ENCODE measurements around the gene WDR44. TPM values are rescaled to one million over a fixed set of nuclear protein-coding genes. Genes with fewer than 3 reads are reported as not detected.

The WDR44 gene
- total and polyA plus RNA-seq, 4 experiments from 2014 or later: 7.6 to 24.1 (median 15.5) TPM

DNA sequence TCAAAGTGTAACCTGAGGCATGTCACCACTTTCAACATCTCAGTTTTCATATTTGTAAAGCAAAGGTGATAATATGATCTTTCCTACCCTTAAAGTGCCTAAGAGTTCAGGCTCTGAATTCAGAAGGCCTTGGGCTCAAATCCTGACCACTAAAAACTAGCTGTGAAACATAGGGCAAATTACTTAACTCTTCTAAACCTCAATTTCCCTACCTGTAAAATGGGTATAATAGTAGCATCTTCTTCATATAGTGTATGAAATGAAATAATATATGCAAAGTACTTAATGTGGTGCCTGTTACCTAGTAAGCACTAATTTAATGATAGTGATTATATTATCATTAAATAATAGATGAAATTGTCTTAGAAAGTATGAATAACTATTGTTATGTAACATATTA lies 7.0 kb upstream of the WDR44 start:
- Mint-ChIP-seq H3K36me3 (no peaks in the 10 kb centered on the region), H3K27me3 (no peaks in the 10 kb centered on the region), H3K9me3 (peaks cover 0 to 2% (median 0%) of the 10 kb centered on the region in 8 donors), H3K4me3 (no peak overlapping the region), H3K4me1 (no peaks in the 10 kb centered on the region), H3K27ac (no peak overlapping the region)
- intact Hi-C loops (cut with micrococcal nuclease): no loop called here
- H3K9me3 ChIP-seq (ENCODE audit: control insufficient read depth in 1 of 2, low read length in 2 of 2): no peaks in the 10 kb centered on the region
- ChIA-PET POLR2A (ENCODE audit: partially characterized antibody) (no interaction called here), CTCF (ENCODE audit: partially characterized antibody) (no interaction called here)
- DNase-seq: no peak
- H3K27ac ChIP-seq (ENCODE audit: low read depth, low read length): no peak overlapping the region
- H3K36me3 ChIP-seq (ENCODE audit: insufficient read depth, low read length): no peaks in the 10 kb centered on the region
- no peaks in the 10 kb centered on the region for H3K27me3 ChIP-seq (ENCODE audit: insufficient read depth, low read length)
- no peaks in the 10 kb centered on the region for H3K4me1 ChIP-seq (ENCODE audit: insufficient read depth, low read length)
- H3K4me3 ChIP-seq (ENCODE audit: low read length in 2 of 2): no peak overlapping the region

DNA sequence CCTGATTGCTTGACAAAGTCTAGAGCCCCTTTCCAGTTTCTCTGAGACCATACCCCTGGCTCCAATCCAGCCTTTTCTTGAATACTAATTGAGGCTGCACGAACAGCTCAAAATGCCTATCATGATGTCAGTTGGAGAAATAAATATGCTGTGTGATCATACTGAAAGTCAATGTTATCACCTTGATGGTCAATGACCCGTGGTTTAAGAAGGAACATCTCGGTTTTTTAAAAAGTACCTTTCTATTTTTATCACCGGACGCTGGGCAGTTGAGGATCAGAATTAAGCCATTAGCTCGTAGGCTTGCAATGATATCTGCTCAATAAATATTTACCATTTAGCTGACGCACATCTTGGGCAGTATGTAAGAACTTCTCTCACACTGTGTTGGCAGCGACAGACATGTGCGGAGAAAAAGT lies 852 bp upstream of the WDR44 start:
- intact Hi-C loops (cut with micrococcal nuclease): loop anchor here (5.0 to 10.0 kb wide), 3 partner anchors 180 to 1122 kb away; partner anchors contain the start of gene SLC25A5

DNA sequence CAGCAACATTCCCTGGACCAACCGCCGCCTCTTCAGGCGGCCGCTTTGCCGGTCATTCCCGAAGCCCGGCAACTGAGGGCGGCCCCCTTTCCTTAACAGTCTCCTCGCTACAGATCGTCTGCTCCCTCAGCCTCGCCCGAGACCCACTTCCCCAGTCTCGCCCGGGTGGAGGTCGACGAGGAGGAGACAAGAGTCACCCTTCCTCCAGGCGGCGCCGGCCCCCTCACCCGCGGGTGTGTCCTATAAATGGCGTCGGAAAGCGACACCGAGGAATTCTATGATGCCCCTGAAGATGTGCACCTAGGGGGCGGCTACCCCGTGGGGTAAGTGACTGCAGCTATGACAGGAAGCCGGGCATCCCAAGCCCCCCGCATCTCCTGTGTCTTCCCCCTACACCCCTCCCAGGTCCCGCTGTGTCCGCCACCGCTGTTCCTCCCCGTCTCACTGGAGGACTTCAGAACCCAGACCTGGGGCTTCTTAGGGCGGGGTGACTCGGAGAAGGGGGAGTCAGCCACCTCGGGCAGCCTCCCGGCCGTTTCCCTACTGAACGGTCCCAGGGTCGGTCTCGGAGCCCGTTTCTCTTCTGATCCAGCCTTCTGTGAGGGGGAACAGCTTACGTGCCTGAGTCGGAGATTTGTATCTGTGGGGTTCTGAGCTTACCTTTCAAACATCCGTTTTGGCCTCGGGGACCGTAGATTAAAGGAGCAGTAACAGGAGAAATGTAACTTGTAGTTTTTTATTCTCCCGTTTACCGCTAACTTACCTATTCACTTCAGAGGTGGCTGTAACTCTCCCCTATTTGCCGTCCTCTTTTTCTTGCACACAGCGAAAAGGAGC lies 570 bp downstream of the WDR44 start:
- Mint-ChIP-seq H3K4me3 (peak overlapping the region; percentile 97 to 100 (median 99)), H3K27ac (peak overlapping the region; percentile 97 to 100 (median 98)), H3K27me3 (no peaks in the 10 kb centered on the region), H3K36me3 (peaks cover 0 to 13% of the 10 kb centered on the region in 2 donors), H3K9me3 (no peaks in the 10 kb centered on the region), H3K4me1 (peaks cover 16 to 55% (median 30%) of the 10 kb centered on the region in 4 donors)
- peak; percentile 39 to 67 (median 49) for DNase-seq
- intact Hi-C loops (cut with micrococcal nuclease): loop anchor here (1.0 to 10.0 kb wide), 4 partner anchors 150 to 1121 kb away; partner anchors contain the start of gene SLC25A5
- Histone ChIP-seq H3K4me3 (ENCODE audit: low read length in 2 of 2) (peak overlapping the region; percentile 76 to 85), H3K27me3 (ENCODE audit: insufficient read depth, low read length) (no peaks in the 10 kb centered on the region), H3K4me1 (ENCODE audit: insufficient read depth, low read length) (peaks cover 47% of the 10 kb centered on the region), H3K9me3 (ENCODE audit: control insufficient read depth in 1 of 2, low read length in 2 of 2) (no peaks in the 10 kb centered on the region), H3K36me3 (ENCODE audit: insufficient read depth, low read length) (no peaks in the 10 kb centered on the region), H3K27ac (ENCODE audit: low read depth, low read length) (peak overlapping the region; percentile 84)
- POLR2A ChIA-PET (ENCODE audit: partially characterized antibody): interaction anchor here (0.8 to 2.2 kb wide), 8 partner anchors 12 to 182 kb away, joined by 3 to 9 read pairs (median 4); partner anchors contain the start of gene DOCK11
- CTCF ChIA-PET (ENCODE audit: partially characterized antibody): interaction anchor here (1.1 kb wide), 1 partner anchor 11 kb away, joined by 3 read pairs; no protein-coding TSS in a partner anchor

More for the DNA sequence above, 852 bp upstream of the WDR44 start:
- peak overlapping the region; percentile 84 for H3K27ac ChIP-seq (ENCODE audit: low read depth, low read length)
- peaks cover 0 to 2% (median 0%) of the 10 kb centered on the region in 8 donors for H3K9me3 Mint-ChIP-seq
- peaks cover 15 to 45% (median 22%) of the 10 kb centered on the region in 4 donors for H3K4me1 Mint-ChIP-seq
- H3K9me3 ChIP-seq (ENCODE audit: control insufficient read depth in 1 of 2, low read length in 2 of 2): no peaks in the 10 kb centered on the region
- CTCF ChIA-PET (ENCODE audit: partially characterized antibody): interaction anchor here (1.1 kb wide), 1 partner anchor 10 kb away, joined by 3 read pairs; no protein-coding TSS in a partner anchor
- no peaks in the 10 kb centered on the region for H3K27me3 ChIP-seq (ENCODE audit: insufficient read depth, low read length)
- H3K36me3 ChIP-seq (ENCODE audit: insufficient read depth, low read length): no peaks in the 10 kb centered on the region
- H3K27me3 Mint-ChIP-seq: no peaks in the 10 kb centered on the region
- H3K36me3 Mint-ChIP-seq: peaks cover 0 to 13% of the 10 kb centered on the region in 2 donors
- H3K4me3 ChIP-seq (ENCODE audit: low read length in 2 of 2): peak overlapping the region; percentile 17 to 85
- H3K4me3 Mint-ChIP-seq: peak overlapping the region; percentile 97 to 100 (median 99)
- peaks cover 33% of the 10 kb centered on the region for H3K4me1 ChIP-seq (ENCODE audit: insufficient read depth, low read length)
- no peak for DNase-seq
- POLR2A ChIA-PET (ENCODE audit: partially characterized antibody): interaction anchor here (1.3 kb wide), 1 partner anchor 152 kb away, joined by 4 read pairs; no protein-coding TSS in a partner anchor
- H3K27ac Mint-ChIP-seq: peak overlapping the region; percentile 95 to 98 (median 97)

- POLR2A ChIA-PET (ENCODE audit: partially characterized antibody): interaction anchor here (1.0 to 2.2 kb wide), 4 partner anchors 12 to 182 kb away, joined by 3 to 9 read pairs (median 5); partner anchors contain the start of gene DOCK11
- CTCF ChIA-PET (ENCODE audit: partially characterized antibody): no interaction called here
- H3K4me1 Mint-ChIP-seq: peaks cover 16 to 55% (median 31%) of the 10 kb centered on the region in 4 donors
These were observed 1.2 kb downstream of the WDR44 start for GRCh38 chrX:118347131-118347530.

GRCh38 chrX:118347736-118348135 lies 1.8 kb downstream of the WDR44 start:
- H3K27ac Mint-ChIP-seq: peak overlapping the region; percentile 49 to 100 (median 97)
- H3K4me1 Mint-ChIP-seq: peaks cover 19 to 59% (median 34%) of the 10 kb centered on the region in 4 donors
- Histone ChIP-seq H3K4me3 (ENCODE audit: low read length in 2 of 2) (peak overlapping the region; percentile 76 to 85), H3K36me3 (ENCODE audit: insufficient read depth, low read length) (no peaks in the 10 kb centered on the region), H3K27me3 (ENCODE audit: insufficient read depth, low read length) (no peaks in the 10 kb centered on the region), H3K27ac (ENCODE audit: low read depth, low read length) (peak overlapping the region; percentile 84), H3K9me3 (ENCODE audit: control insufficient read depth in 1 of 2, low read length in 2 of 2) (no peaks in the 10 kb centered on the region), H3K4me1 (ENCODE audit: insufficient read depth, low read length) (peaks cover 56% of the 10 kb centered on the region)
- CTCF ChIA-PET (ENCODE audit: partially characterized antibody): no interaction called here
- no peak for DNase-seq
- H3K9me3 Mint-ChIP-seq: no peaks in the 10 kb centered on the region
- intact Hi-C loops (cut with micrococcal nuclease): loop anchor here (5.0 to 10.0 kb wide), 3 partner anchors 177 to 1120 kb away; partner anchors contain the start of gene SLC25A5
- H3K4me3 Mint-ChIP-seq: peak overlapping the region; percentile 97 to 100 (median 99)
- POLR2A ChIA-PET (ENCODE audit: partially characterized antibody): interaction anchor here (1.0 to 2.2 kb wide), 3 partner anchors 9 to 181 kb away, joined by 3 to 9 read pairs (median 6); partner anchors contain the start of gene DOCK11
- H3K36me3 Mint-ChIP-seq: peaks cover 0 to 13% of the 10 kb centered on the region in 2 donors
- no peaks in the 10 kb centered on the region for H3K27me3 Mint-ChIP-seq

More at GRCh38 chrX:118347131-118347530, 1.2 kb downstream of the WDR44 start:
- peak overlapping the region; percentile 97 to 100 (median 98) for H3K27ac Mint-ChIP-seq
- no peaks in the 10 kb centered on the region for H3K27me3 Mint-ChIP-seq
- H3K27me3 ChIP-seq (ENCODE audit: insufficient read depth, low read length): no peaks in the 10 kb centered on the region
- peak in 2 of 5 donors; percentile 3 to 40 for DNase-seq
- H3K36me3 ChIP-seq (ENCODE audit: insufficient read depth, low read length): no peaks in the 10 kb centered on the region
- H3K9me3 ChIP-seq (ENCODE audit: control insufficient read depth in 1 of 2, low read length in 2 of 2): no peaks in the 10 kb centered on the region
- no peaks in the 10 kb centered on the region for H3K9me3 Mint-ChIP-seq
- H3K27ac ChIP-seq (ENCODE audit: low read depth, low read length): peak overlapping the region; percentile 84
- peaks cover 0 to 13% of the 10 kb centered on the region in 2 donors for H3K36me3 Mint-ChIP-seq
- peaks cover 52% of the 10 kb centered on the region for H3K4me1 ChIP-seq (ENCODE audit: insufficient read depth, low read length)
- intact Hi-C loops (cut with micrococcal nuclease): loop anchor here (5.0 to 10.0 kb wide), 3 partner anchors 178 to 1120 kb away; partner anchors contain the start of gene SLC25A5
- H3K4me3 ChIP-seq (ENCODE audit: low read length in 2 of 2): peak overlapping the region; percentile 76 to 85
- peak overlapping the region; percentile 97 to 100 (median 99) for H3K4me3 Mint-ChIP-seq

- CTCF ChIA-PET (ENCODE audit: partially characterized antibody): no interaction called here
- intact Hi-C loops (cut with micrococcal nuclease): loop anchor here (5.0 to 10.0 kb wide), 3 partner anchors 177 to 1119 kb away; partner anchors contain the start of gene SLC25A5
- H3K4me1 Mint-ChIP-seq: peaks cover 24 to 65% (median 39%) of the 10 kb centered on the region in 4 donors
- DNase-seq: no peak
- peaks cover 0 to 15% of the 10 kb centered on the region in 2 donors for H3K36me3 Mint-ChIP-seq
- H3K36me3 ChIP-seq (ENCODE audit: insufficient read depth, low read length): no peaks in the 10 kb centered on the region
- H3K4me1 ChIP-seq (ENCODE audit: insufficient read depth, low read length): peaks cover 62% of the 10 kb centered on the region
- peak overlapping the region; percentile 0 to 100 (median 97) for H3K27ac Mint-ChIP-seq
- POLR2A ChIA-PET (ENCODE audit: partially characterized antibody): interaction anchor here (1.0 to 2.0 kb wide), 2 partner anchors 9 to 148 kb away, joined by 3 to 6 read pairs; partner anchors contain the start of gene DOCK11
- no peaks in the 10 kb centered on the region for H3K9me3 ChIP-seq (ENCODE audit: control insufficient read depth in 1 of 2, low read length in 2 of 2)
- no peaks in the 10 kb centered on the region for H3K27me3 Mint-ChIP-seq
- H3K27me3 ChIP-seq (ENCODE audit: insufficient read depth, low read length): no peaks in the 10 kb centered on the region
- H3K4me3 Mint-ChIP-seq: peak overlapping the region; percentile 97 to 100 (median 99)
- peak overlapping the region; percentile 76 to 85 for H3K4me3 ChIP-seq (ENCODE audit: low read length in 2 of 2)
- peak overlapping the region; percentile 84 for H3K27ac ChIP-seq (ENCODE audit: low read depth, low read length)
- no peaks in the 10 kb centered on the region for H3K9me3 Mint-ChIP-seq
These were observed 2.4 kb downstream of the WDR44 start for GRCh38 chrX:118348186-118348810.

Measured in CD4-positive, alpha-beta memory T cell (primary cell).